ENCODE results near the gene TMEM140.
"Not testable (repeated sequence)": the region's sequence is repeated elsewhere in the genome, so short reads cannot be mapped to it uniquely, and the experiment has no call there.

Gene TMEM140

DNA sequence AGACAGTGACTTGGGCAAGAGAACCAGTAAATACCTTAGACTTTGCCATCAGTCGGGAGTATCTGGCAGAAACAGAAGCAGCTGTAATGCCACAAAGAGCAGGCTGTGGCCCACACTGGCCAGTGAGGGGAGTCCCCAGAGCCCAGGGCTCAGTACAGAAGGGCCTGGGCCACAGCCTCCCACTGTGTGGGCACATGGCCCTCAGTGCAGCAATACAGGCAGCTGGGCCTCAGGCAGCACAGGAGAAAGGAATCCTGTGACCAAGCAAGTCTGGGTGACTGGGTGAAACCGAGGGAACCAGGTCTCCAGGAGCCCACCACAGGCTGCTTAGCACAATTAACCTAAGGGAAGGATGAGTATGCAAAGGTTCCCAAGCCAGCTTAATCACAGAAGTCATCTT, 49.5 kb downstream of the TMEM140 start:
- no peak for DNase-seq

DNA sequence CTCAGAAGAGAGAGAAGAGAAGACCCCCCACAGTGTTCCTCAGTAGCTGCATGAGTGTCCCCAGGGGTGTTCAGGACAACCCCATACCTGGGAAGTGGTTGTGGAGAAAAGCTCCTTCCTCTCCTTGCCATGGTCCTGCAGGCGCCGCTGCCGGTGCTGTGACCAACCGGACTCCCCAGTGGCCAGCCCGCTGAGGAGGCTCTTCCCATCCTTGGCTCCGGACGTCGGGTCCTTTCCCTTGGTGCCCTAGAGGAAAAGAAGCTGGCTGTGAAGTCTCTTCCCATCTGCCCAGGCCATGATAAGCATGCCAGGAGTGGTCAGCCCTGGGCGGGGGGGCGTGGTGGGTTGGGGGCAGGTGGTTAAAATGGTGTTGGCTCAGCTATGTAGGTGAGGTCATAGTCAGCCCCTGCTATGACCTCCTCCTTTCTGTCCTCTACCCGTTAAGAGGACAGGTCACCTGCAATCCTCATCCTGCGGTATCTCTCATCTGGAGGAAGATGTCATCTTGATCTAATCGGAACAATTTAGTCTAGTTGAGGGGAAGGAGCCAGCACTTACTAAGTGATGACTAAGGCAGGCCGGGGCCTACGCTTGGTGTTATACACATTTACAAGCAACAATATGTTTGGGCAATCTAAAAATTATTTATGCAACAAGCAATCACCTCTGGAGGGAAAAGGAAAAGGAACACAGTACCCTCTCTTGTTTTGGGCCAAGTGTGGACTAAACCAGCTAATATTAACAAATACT, 50.2 kb downstream of the TMEM140 start:
- DNase-seq = no peak

- DNase-seq = no peak
Observed at GRCh38 chr7:135199439-135199838, 51.6 kb downstream of the TMEM140 start.

DNA sequence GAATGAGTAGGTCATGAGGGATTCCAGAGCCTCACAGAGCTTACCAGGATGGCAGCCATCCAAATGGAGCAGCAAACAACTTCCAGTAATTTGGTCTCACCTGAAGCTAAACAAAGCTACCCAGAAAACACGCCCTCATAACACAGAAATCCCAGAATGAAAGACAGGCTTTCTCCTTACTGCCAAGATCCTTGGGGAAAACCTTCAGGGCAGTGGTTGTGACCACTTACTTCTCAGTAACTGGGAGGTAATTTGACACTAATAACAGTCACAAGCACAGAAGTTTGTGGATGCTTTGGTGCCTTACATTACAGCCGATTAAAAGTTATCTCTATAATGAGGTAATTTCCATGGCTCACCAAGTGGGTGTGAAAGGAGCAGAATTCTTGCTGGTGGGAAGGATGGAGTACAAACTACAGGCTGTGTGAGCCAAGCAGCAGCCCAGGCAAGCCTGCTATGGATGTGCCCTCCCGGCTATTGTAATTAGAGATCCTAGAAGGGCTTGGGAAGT, 53.0 kb downstream of the TMEM140 start:
- no peak for DNase-seq

GRCh38 chr7:135201350-135201749, 53.5 kb downstream of the TMEM140 start:
- DNase-seq = no peak

DNA sequence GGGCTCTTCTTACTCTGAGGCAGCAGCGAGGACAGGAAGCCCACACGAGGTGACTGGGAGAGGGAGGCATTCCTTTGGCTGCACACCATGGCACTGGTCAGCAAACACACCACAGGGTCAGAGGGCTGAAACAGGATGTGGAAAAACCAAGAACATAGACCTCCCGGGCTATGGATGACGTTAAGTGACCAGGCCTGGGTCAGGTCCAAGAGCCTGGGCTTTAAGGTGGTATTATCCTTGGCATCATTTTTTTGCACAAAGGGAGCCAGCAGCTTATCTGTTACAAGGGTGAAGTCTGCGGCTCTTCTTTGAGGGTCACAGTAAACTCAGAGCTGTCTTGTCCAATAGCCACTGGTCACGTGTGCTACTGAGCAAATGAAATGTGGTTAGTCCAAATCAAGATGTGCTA, 56.5 kb downstream of the TMEM140 start:
- DNase-seq = no peak

- DNase-seq = no peak
Observed at GRCh38 chr7:135204876-135205275, 57.0 kb downstream of the TMEM140 start.

DNA sequence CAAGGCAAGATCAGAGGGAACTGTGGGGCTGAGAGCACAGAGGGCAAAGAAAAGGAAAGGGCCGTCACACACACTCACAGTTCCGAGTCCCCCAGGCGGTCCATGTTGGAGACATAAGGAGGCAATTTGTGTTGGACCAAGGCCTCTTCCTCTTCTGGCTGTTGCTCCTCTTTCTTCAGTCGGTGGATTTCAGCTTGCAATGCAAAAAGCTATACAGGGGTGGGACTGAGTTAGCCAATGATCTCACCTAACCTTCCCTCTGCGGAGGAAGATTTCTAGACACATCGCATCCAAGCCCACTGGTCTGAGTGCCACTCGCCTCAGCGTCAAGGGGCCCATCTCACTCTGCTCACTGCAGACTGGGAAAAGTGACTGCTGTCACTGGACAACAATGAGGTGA, 58.0 kb downstream of the TMEM140 start:
- DNase-seq = no peak

- DNase-seq = peak in 1 of 2 donors; percentile 29
Observed at GRCh38 chr7:135206941-135207391, 59.1 kb downstream of the TMEM140 start.

- no peak for DNase-seq
Observed at GRCh38 chr7:135207406-135208101, 59.7 kb downstream of the TMEM140 start.

DNA sequence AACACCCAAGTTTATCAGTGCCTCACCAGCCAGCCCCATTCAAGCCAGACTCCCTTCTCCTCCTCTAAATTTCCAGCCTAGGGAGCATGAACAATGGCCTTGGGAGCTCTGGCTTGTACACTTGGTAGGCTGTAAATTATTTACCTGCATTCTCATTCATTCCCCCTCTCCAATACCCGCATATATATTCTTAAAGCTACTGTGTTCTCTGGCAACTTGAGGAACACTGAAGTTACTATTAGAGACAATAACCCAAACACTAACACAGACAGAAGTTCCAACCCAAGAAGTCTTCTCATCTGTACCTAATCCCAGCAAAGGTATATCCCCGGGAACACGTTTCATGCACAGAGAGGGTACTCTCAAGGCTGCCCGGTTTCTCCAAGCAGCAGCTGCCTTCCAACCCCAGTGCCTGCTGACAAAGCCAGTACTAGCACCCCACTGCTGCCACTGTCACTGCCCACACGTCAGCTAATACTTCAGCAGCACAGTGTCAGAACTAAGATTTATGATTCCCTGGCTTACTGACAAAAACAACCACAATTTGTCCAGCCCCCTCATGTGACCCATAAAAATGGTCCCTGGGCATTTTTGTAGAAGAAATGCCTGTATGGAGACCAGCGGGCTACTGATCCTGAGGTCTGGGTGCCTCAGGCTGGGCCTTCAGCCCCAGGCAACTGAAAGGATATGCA, 60.4 kb downstream of the TMEM140 start:
- DNase-seq = peak in 1 of 2 donors; percentile 23

- DNase-seq = peak; percentile 34 to 41
Observed at GRCh38 chr7:135209225-135209834, 61.5 kb downstream of the TMEM140 start.

DNA sequence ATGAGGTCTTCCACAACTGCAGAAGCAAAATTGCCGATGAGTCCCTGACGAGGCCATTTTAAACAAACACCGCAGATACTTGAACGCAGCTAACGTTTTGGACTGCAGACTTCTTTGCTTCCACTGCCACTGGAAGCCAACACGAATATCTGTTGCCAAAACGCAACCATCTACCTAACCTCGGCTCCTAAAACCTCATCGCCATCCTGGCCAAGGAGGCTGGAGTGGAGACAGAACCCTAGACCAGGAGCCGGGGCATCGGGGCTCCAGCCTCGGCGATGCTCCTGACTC, 63.0 kb downstream of the TMEM140 start:
- peak in 1 of 2 donors; percentile 27 for DNase-seq

GRCh38 chr7:135211179-135211945, 63.5 kb downstream of the TMEM140 start, which contains the start of gene WDR91:
WDR91 (minus strand) TSS chr7:135211526; CDS start chr7:135211502, 24 bp downstream.
- DNase-seq = peak; percentile 89 to 96

DNA sequence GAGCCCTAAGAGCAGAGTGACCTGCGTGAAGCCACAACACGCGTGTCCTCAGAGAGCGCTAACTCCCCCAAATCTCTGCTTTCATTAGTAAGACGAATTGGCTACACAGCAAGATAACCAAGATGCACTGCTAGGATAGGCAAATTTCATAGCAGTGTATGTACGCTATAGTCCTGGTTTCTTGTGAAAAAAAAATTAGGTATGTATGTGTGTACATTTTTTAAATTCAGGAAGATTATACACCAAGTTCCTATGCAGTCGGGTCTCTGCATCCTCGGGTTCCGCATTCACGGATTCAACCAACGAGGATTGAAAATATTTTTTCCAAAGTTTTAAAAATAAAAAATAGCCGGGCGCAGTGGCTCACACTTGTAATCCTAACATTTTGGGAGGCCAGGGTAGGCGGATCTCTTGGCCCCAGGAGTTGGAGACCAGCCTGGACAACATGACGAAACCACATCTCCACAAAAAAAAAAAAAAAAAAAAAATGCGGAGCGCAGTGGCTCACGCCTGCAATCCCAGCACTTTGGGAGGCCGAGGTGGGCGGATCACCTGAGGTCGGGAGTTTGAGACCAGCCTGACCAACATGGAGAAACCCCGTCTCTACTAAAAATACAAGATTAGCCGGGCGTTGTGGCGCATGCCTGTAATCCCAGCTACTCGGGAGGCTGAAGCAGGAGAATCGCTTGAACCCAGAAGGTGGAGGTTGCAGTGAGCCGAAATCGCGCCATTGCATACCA, 64.2 kb downstream of the TMEM140 start:
- not testable (repeated sequence) for DNase-seq

- DNase-seq = no peak
Observed at GRCh38 chr7:135213831-135214230, 66.0 kb downstream of the TMEM140 start.

DNA sequence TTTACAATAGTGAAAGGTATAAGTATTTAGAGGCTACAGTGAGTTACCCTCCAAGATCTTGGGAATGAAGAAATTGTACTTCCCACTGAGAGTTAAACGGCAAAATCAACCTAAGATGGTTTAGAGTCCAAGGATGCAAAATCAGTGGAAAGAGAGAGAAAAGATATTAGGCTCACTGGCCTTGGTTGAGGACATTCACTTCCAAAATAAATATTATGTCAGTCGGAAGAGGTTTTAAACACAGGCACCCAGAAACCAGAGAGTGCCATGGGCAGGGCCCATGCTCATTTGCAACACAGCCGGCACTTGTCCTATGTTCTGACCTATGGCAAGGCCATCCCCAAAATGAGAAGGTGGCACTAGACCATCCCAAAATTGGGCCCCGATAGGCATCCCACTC, 67.3 kb downstream of the TMEM140 start:
- DNase-seq = no peak

DNA sequence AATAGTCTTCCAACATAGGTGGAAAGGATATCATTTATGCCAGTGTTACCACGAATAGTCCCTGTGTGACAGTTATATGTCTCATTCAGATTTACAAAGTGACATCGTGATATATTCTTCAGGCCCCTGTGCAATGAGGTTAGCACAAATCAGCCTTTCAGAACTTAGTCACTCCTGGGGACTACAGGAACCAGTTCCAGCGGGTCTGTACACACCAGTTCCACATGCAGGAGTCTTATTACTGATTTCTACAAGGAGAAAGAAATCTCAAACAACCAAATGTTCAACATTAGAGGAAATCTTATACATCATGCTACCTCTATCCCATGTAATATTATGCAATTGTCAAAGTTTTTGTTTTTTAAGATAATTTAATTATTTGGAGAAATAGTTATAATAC, 67.8 kb downstream of the TMEM140 start:
- DNase-seq = no peak

Data from inflammatory macrophage treated with lipopolysaccharide for 1 hour (primary cell).